ENCODE data around the gene RGCC.

Gene RGCC

DNA sequence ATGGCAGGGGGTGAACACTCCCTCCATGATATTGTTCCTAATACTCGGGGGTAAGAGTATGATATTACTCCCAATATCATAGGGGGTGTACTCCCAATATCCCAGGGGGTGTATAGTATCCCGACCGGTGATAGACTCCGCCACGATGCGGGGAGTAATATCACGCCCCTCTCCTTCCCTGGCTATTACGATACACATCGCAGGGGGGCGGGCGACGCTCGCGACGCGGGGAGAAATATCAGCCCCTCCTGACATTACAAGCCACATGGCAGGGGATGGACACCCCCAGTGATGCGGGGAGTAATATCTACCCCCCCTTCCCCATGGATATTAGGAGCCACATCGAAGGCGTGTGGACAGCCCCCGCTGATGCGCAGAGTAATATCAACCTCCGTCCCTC lies 3.2 kb upstream of the RGCC start:
- no peak for DNase-seq

DNA sequence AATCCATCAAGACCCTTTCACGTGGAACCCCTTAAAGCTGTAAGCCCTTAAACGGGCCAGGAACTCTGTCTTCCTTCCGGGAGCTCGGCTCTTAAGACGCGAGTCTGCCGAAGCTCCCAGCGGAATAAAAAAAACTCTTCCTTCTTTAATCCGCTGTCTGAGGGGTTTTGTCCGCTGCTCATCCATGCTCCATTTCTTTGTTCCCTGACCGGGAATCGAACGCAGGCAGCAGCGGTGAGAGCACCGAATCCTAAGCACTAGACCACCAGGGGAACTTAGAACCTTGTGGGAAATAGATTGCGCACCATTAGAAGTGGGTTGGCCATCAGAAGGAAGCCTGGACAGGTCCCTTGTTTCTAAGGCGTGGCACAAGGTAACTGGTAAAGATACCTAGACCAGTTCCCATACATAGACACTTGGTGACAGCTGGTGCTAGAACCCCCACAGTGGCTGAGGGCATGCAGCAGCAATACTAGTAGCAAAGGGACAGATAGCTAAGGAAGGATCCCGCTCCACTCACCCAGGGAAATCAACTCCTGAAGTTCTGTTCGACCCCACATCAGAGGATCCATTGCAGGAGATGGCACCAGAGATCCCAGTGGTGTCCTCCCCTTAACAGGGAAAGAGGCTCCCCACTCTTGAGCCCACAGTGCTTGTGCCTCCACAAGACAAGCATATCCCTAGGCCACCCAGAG lies 1.5 kb upstream of the RGCC start:
- DNase-seq = no peak

DNA sequence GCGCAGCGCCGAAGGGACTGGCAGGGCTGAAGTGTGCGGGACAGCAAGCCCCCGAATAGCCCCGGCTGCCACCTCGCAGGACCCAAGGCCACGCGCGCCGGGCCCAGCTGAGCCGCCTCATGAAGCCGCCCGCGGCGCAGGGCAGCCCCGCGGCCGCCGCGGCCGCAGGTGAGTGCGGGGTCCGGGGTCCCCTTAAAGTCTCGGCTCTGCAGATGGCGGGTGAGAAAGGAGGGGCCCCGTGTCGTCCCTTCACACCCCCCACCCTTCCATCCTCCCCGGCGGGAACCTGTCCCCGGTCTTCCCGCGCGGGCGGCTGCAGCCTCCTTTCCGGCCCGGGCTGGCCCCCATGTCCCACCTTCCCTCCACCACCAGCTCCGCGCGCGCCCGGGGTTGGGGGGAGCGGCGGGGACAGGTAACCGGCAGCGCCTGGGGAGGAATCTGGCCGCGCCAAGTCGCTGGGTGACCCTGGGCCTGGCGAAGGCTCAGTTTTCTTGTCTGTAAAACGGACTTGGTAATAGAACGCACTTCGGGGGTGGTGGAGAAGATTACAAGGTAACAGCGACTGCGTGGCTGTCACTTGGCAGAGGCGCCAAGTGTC lies 338 bp downstream of the RGCC start:
- peak; percentile 51 for DNase-seq

DNA sequence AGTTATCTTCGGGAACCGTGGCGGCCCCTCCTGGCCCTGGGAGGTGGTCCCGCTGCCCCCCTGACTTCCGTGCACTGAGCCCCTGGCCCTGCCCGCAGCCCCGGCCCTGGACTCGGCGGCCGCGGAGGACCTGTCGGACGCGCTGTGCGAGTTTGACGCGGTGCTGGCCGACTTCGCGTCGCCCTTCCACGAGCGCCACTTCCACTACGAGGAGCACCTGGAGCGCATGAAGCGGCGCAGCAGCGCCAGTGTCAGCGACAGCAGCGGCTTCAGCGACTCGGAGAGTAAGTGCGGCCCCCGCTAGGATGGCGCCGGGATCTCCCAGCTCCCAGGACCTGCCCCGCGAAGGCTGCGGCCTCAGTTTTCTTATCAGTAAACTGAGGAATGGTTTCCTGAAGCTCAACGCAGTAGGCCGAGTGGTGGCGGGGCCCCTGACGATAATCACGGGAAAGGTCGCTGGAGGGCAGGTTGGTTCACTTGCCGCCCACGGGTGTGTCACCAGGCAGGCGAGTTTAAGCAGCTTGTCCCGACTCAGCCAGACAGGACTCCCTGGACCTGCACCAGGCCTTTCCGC lies 924 bp downstream of the RGCC start:
- DNase-seq = peak; percentile 66

DNA sequence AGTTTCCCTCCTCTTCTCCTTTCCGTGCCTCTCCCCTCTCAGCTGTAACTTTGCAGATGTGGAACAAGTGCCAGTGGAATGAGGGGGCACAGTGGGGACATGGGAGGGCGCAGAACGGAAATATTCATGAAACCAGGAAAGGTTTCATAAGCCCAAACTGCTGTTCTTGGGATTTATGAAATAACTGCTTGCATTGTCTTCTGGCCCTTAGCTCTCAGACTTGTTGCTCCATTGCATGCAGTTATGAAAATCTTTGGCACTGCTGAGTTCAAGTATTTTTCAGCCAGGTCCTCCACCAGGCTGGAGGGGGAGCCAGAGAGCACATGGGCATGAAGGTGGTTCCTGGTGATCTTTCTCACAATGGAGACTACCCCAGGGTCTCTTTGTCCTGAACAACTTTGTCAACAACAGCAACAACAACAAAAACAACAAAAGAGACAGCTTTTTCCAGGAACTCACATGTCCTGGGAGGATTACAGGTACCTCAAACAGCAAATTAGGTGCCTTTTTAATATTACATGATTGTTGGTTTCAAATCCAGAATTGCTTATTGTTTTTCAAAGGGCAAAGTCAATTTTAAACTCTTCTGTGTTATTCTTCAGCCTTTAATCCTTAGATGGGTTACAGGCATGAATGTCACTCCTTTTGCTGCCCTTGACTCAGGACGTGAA lies 1.5 kb downstream of the RGCC start:
- peak; percentile 73 for DNase-seq

DNA sequence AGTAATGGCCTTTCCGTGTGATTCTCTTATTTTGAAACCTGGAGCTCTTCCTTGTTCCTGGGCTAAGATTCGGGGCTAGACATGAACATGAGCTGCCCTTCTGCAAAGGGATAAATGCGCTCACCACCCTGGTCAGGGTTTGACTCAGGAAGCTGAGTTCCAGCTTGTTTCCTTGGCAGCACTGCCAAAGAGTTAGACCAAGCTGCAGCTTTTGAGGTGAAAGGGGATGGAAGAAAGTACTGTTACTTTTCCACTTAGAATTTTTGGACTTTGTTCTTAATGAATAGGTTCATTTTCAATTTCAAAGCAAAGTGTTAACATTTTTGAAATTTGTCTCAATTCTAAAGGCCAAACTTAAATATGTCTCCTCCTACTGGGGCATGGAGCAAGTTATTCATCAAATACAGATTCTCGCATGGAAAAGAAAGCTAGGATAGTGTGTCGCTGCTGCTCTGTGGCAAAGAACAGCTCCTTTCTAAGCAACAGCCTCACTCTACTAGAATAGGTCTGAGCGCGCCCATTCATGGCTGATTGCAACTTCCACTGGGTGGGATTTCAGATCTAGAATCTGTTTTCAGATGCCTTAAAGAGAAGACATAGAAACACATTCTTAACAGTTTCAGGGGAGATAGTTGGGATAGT lies 2.2 kb downstream of the RGCC start:
- no peak for DNase-seq

DNA sequence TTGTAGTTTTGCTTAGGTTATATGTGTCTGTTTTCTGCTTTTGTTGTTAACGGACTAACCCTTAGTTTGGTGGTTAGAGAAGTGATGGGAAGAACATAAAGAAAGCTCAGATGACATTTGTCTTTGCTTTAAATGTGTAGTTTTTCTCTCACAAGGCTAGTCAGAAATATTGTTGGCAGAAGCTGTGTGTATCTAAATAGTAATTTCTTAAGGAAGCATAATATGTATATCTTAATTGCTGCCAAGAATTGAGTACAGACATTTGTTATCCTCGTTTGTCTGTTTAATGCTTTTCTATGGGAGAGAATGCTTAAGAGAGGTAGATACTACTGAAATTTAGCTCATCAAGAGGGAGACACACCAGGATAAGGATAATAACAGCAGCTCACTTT lies 2.7 kb downstream of the RGCC start:
- no peak for DNase-seq

DNA sequence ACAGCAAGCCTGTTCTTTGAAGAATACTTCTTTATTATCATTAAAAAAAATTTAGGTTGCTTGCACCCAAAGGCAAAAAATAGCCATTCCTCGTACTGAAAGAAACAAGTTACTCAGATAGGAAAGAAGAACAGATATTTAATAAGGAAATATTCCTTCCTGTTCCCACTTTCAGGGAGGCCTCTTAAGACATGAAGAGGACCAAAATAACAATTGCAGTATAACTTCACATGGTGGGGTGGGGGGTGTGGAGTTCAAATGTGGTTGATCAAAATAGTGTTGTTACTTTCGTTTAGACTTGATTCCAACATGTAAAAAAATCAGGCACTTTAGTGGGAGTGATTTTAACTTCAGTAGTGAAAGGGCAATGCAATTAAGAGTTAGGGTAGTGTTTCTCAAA lies 3.6 kb downstream of the RGCC start:
- DNase-seq = no peak

DNA sequence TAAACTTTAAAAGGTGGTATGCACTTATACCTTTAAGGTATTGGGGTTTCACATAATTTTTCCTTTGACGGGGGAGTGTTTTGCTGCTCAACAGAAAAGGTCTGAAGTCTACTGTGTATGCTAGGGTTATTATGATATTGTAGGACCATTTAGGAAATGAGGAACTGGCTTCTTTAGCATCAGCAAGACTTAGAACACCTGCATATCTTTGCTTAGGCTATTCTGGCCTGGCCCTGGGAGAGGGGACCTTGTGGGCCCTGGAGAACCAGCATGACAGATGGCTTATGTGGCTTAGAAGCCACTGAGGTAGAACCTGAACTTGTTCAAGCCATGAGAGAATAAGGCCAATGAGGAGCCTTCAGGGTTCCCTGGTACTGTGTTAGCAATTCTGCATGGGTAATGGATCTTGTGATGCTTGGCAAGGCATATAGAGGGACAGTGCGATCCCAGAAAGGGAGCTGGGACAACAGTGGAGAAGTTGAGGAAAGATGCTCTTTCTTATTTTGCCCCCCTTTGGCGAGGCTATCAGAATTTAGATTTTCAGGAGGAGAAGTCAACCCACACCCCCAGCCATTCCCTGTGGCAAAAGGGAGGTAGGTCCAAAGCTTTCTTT lies 4.3 kb downstream of the RGCC start:
- no peak for DNase-seq

DNA sequence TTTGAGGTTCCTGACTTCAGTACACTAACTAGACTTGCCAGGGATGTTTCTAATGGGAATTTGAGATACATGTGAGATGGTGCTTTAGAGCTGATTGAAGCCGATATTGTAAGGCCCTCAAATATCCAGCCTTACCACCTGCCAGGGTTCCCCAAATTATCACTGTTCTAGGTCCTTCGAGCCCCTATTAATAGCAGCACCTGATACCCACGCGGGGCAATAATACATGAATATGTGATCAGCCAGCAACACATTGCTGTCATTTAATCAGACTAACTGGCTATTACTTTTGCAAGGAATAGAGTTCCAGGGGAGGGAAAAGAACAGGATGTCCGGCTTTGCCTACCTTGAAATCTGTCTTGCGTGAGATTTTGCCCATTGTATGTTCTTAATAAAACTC lies 5.1 kb downstream of the RGCC start:
- DNase-seq = no peak

DNA sequence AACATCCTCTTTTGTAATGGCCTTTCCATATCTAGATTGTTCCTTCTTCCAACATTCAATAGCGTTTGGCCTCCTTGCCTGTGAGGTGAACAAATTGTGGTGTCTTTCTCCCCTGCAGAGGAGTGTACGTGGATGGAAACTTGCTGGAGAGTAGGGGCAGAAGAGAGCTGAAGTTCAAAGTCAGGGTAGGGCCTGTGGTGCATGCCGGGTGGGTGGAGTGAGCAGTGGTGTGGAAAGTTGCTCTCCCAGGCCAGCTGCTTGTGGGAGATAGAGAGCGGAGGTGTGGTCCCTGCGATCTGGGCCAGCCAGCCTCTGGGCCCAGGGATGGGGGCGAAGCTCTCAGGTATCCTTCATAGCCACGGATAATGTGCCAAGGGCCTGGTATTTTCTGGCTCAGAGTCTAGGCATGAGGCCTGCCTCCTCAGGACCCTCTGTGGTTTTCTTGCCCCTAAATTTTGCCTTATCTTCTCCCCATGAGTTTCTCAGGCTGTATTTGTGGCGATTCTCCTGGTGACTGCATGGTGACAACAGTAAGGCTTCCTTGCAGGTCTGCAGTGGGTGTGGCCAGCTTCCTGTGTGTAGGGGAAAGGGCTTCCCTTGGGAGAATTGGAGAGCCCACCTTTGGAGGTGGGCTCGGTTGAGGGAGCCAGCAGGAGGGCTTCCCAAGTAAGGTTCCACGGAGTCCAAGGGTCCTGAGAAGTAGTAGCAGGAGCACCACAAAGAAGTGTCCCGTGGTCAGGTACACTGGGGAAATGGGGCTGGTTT lies 6.7 kb downstream of the RGCC start:
- DNase-seq = no peak

DNA sequence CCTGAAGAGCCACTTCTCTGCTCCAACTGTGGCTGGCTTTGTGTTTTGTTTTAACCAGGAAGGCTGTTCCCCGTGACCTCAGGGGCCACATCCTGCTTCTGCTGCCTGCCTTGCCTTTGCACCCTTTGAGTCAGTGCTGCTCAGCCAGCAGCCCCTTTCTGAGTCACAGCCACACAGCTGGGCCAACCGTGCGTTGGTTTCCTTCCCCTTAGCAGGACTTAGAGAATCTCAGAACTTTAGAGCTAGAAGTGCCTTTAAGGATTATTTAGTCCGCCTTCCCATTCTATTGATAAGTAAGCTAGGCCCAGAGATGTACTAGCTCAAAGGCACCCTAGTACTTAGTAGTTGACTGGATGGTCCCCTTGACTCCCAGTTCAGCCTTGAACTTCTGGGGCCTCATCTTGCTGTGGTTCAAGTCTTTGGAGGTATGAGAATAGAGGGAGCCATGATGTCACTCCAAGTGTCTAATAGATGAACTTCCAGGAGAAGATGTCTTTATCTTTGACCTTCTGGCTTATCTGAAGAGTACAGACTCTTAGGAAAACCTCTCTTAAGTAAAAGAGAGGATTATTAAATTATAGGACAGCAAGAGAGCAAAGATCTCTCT lies 8.0 kb downstream of the RGCC start:
- no peak for DNase-seq

DNA sequence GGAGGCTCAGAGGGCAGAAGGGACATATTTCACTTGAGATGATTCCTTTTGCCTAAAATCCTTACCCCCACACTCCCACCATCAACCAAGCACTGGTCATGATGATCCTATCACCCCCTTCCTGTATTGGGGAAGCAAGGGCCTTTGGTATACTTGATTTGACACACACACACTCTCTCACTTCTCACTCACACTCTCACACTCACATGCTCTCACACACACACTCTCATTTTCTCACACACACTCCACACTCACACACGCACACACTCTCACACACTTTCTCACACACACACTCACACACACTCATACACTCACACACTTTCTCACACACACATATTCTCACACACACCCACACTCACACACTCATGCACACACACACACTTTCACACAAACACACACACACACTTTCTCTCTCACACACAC lies 8.6 kb downstream of the RGCC start:
- DNase-seq = no peak

DNA sequence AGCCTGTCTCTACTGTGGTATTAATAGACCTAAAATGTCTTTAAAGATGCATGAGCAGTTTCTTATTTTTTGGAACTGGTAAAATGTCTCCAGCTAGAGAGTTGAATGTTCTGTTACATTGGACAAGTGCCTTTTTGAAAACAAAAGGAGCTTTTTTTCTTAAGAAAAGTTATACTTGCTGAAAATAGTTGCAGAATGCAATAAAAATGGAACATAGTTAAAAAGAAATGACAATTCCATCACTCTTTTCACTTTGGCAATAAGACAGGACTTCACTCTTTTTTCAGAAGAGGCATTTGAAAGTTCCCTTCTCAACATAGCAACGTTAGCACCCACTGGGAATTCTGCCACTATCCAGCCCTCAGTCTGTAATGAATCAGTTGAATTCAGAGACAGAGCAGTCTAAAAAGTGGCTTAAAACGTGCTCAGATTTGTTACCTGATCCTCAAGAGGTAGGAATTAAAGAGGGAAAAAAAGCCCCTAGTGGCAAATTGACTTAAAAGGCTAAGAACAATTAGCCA lies 10.1 kb downstream of the RGCC start:
- no peak for DNase-seq

DNA sequence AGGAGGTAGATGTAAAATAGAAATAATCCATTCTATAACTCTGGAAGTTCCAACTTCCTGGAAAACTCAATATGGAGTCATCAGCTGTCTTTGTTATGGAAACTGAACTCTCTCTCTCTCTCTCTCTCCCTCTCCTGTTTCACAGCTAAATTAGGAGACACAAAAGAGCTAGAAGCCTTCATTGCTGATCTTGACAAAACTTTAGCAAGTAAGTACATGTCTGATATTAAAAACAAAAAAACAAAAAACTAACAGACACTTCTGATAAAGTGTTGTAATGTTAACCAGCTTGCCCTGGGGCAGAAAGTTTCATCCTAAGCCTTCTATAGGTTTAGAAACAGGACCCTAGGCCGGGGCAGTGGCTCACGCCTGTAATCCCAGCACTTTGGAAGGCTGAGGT lies 11.3 kb downstream of the RGCC start:
- DNase-seq = no peak

DNA sequence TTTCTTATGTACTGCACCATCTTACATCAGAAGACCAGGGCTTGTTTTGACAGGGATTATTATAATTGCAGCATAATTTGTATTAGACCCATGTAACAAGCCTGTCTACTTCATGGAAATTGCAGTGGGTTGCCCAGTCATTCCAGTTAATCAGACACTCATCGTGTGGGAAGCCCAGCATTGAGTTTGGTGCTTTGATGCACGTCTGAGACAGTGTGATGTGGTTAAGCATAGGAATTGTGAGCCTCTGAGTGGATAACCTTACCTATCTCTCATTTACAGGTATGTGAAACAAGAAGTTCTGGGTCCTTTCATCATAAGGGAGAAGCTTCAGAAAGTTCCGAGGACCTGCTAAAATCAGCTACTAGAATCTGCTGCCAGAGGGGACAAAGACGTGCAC lies 12.8 kb downstream of the RGCC start:
- DNase-seq = no peak

DNA sequence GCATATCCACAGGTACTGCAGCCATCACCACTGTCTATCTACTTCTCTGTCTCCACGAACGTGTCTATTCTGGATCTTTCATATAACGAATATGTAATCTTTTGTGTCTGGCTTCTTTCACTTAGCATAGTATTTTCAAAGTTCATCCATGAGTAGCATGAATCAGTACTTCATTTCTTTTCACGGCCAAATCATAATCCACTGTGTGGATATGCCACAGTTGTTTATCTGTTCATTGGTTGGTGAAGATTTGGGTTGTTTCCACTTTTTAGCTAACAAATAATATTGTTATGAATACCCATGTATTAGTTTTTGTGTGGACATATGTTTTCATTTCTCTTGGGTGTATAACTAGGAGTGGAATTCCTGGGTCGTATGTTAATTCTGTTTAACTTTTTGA lies 14.4 kb downstream of the RGCC start:
- DNase-seq = no peak

DNA sequence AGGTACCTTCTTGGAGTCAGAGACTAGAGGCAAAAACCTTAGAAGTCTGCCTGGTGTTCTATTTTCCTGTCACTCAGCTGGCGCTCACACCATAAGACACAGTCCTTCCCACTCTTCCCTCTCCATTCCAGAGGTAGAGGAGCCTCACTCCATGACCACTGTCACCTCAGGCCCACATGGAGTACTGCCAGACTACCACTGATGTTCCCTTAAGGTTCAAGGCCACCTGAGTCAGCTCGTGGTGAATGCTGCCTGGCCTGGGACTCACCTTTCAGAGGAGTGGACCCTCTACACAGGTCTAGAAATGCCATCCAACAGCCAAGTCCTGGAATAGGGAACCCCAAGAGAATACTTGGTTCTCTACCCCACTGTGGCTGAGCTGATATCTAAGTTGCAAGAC lies 29.9 kb downstream of the RGCC start:
- no peak for DNase-seq

DNA sequence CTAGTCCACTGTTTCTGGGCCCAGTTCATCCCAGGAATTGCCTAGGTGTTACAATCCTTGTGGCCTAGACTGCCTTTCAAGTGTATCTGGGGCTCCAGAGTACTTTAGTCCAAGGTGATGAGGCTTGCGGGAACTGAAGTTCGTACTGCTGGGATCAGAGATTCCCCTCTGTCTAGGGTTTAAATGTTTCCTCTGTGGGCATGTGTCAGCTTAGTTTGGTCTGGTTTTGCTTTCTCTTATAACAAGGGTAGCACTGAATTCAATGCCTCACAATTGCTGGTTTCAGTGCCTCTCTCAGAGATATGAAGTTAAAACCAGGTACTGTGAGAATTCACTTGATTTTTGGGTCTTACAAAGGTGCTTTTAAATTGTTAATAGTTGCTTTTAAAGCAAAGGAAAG lies 30.8 kb downstream of the RGCC start:
- DNase-seq = no peak

DNA sequence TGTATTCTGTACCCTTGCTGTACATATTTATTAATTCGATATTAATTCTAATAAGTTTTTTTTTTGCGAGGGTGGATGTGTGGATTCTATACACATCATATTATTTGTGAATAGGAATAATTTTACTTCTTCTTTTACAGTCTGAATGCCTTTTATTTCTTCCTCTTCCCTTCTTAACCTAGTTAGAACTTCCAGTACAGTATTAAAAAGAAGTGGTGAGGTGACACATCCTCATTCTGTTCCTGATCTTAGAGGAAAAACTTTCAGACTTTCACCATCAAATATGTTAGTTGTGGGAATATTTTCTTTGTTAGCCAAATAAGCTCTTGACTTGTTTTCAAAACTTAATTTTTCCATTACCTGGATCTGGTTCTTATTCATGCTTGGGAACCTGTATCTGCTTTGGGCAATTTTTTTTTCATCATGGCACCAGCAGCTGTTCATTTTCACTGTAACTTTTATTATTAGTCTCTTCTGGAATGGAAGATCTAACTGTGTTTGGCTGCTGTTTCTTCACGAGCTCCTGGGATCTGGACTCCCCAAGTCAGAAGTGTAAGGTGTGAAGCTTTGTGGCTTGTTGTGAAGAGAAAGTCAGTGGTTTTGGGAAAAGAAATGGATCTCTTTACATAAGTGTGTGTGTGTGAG lies 33.1 kb downstream of the RGCC start:
- no peak for DNase-seq

DNA sequence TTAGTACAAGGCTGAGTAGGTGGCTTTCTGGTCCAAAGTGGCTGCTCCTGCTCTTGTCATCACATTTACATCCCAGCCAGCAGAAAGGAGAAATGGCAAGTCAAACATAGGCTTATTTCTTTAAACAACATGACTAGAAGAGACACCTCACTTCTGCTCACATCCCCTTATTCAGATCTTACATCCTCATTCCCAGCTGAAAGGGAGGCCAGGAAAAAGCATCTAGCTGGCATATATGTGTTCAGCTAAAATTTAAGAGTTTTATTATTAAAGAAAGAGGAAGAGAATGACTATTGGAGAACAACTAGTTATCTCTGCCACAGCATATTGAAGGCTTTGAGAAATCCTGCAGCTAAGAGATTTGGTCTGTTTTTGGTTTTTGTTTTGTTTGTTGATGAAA lies 34.1 kb downstream of the RGCC start:
- DNase-seq = no peak

Measured in DMS53 (cell line).